GM18951 (cell line): Measurements from ENCODE around the gene ANKRD16.
"Not testable (repeated sequence)": the region's sequence is repeated elsewhere in the genome, so short reads cannot be mapped to it uniquely, and the experiment has no call there.

ENCODE experiments used
- POLR2A ChIP-seq: IDR thresholded peaks from 4 replicates; pipeline ENCODE4 v1.6.1; 2011; ENCODE audit warnings: mild to moderate bottlenecking; ENCODE audit not compliant: insufficient read length, insufficient read depth; ENCODE audit errors: extremely low read depth
- in situ Hi-C: fragments of 300-500 bp; cut with MboI; formaldehyde crosslinking; loops from one replicate; pipeline ENCODE4 v1.12.0; 2022; ENCODE audit warnings: low sequenced_read_pairs, mixed read lengths, inconsistent platforms; ENCODE audit not compliant: unreplicated experiment

ANKRD16 gene

DNA sequence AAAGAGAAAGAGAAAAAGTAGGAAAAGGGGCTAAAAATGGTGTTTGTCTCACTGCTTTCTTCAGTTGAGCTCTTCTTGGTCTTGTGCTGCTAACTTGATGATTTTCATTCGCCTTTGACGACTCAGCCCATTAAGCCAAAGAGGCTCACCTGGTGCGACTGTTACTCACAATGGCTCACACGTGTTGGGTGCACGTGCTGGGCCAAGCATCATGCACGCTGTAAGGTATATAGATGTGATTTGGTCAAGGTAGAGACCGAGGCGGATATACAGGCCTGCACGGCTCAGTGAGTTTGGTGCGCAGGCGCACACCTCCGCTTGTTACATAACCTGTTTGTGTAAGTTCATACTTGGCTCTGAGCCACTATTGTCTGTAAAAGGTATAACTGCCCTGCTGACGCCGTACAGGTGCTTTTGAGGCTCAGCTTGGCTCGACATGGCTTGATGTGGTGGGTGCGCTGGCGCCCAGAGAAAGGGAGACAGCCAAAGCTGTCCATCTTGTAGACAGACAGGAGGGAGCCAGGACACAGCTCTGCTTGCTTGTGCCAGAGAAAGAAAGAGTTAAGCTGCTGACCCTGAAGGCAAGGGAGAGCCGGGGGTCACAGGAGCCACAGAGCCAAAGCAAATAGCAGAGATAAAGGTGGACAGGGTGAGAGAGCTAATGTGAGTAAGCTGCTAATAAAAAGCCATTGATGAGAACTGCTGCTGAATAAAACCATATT is 33.6 kb downstream of the ANKRD16 start:
- TF ChIP-seq POLR2A = no peak
- in situ Hi-C loops = no loop called here

DNA sequence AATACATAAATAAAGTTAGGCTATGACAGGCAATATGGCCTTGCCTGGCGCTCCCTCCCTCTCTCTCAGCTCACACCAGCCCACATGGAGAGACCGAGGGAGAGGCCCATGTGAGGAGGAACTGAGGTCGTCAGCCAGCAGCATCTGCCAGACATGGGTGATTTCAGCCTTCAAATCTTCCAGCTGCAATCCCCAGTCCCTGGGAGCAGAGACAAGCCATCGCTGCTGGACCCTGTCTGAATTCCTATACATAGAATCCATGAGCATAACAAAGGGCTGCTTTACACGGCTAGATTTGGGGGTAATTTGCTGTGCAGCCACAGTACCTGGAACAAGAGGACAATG is 35.6 kb downstream of the ANKRD16 start:
- no peak for TF ChIP-seq POLR2A
- in situ Hi-C loops = no loop called here

DNA sequence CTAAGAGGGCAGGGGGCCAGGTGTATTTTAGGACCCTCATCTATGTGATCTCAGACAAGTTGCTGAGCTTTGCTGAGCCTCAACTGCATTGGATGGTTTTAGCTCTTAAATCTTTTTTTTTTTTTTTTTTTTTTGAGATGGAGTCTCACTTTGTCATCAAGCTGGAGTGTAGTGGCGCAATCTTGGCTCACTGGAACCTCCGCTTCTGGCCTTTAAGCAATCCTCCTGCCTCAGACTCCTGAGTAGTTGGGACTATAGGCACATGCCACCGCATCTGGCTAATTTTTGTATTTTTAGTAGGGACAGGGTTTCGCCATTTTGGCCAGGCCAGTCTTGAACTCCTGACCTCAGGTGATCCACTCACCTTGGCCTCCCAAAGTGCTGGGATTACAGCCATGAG is 43.0 kb downstream of the ANKRD16 start:
- in situ Hi-C loops = not testable (repeated sequence)

DNA sequence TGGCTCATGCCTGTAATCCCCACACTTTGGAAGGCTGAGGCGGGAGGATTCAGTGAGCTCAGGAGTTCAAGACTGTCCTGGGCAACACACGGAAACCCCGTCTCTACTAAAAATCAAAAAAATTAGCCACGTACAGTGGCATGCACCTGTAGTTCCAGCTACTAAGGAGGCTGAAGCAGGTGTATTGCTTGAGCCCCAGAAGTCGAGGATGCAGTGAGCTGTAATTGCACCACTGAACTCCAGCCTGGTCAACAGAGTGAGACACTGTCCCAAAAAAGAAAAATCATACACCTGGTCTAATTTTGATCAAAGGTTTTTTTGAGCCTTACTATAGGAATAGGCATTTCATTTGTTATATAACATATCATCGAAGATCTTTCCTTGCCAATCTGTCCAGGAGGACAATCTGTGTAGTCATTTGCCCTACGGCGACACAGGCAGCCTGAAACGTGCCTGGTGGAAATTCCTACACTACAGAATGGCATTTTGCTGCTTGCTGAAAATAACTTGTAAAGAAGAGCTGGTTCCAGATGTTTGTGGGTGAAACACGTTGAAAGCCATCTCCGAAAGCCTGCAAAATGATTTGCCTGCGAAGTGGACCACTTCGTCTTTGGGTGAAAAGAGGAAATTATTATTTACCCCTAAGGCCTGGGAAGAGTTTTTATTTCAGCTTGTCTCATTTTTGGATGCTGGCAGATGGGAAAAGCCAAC is 45.2 kb downstream of the ANKRD16 start:
- no peak for TF ChIP-seq POLR2A
- in situ Hi-C loops = no loop called here

DNA sequence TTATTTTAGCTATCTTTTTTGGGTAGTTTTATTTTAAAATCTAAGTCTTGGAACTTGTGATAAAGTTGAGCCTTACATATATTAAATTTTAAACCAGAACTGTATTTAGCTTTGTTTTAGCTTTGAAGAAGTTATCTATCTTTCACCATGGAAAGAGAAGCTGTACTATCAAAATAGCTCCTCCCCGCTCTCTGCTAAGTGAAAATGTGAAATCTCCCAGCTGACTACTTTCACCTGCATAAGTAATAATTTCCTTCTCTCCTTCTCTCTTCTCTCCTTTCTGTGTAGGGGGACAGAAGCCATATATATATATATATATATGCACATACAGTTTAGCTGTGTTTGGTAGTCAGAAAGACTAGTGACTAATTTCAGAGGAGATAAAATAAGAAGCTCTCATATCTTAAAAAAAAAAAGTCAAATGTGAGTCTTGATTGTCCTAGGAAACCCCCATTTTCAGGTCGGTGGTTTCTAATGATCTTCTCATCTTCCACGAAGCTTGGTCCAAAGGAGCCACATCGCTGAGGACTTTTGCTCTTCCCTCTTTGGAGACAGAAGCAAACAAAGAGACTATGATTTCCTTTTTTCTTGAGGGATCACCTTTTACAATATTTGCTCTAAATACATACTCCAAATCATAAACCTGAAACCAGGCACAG is 45.9 kb downstream of the ANKRD16 start:
- in situ Hi-C loops = no loop called here

DNA sequence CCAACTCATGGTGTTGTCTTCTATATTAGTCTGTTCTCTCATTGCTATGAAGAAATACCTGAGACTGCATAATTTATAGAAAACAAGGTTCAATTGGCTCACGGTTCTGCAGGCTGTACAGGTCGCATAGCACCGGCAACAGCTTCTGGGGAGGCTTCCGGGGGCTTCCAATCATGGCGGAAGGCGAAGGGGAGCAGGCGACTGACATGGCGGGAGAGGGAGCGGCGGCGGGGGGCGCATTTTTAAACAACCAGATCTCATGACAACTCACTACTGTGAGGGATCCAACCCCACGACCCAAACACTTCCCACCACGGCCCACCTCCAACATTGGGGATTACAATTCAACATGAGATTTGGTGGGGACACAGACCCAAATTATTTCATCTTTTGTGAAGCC is 47.7 kb downstream of the ANKRD16 start:
- in situ Hi-C loops = no loop called here
- no peak for TF ChIP-seq POLR2A

More for the DNA sequence above, 45.9 kb downstream of the ANKRD16 start:
- no peak for TF ChIP-seq POLR2A

DNA sequence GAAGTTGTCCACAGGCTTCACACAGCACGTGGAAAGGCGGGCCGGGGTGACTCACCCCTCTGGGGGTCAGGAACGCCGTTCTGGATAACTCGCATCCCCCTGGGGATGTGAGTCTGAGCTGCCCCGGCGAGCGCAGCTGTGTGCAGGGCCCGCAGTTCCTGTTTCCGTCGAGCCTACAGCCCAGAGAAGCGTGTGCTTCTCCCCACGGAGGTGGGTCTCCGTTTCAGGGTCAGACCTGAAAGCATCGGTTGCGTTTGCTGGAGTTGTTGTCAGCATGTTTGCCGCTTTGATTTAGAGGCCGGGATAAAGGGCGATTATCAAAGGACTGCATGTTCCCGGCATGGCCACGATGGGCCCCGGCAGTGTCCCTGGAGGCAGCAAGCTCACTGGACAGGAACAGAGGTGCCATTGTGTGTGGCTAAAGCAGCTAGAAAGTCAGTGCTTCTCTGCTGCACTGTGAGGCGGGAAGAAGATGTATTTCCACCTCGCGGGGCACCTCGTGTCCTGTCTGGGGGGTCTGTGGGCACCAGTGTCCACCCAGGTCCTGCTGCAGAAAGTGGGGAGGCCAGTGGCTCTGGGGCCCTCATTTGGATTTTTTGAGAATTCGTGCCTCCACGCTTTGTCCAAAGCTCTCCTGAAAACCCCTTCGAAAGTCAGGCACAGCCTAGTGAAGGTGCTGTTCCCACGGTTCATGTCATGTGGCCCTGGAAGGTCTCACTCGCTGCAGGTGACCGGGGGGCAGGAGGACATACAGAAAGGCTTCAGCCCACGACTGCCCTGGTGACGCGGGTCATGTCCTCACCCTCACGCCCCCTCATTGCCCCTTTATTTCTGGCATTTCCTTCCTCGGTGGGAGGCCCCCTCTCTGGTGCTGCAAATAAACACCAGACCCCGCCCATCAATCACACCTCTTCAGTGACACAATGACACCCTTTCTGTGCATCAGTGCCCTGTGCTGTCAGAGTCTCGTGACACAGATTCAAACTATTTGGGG is 49.1 kb downstream of the ANKRD16 start:
- in situ Hi-C loops = no loop called here
- TF ChIP-seq POLR2A = peak; percentile 66

DNA sequence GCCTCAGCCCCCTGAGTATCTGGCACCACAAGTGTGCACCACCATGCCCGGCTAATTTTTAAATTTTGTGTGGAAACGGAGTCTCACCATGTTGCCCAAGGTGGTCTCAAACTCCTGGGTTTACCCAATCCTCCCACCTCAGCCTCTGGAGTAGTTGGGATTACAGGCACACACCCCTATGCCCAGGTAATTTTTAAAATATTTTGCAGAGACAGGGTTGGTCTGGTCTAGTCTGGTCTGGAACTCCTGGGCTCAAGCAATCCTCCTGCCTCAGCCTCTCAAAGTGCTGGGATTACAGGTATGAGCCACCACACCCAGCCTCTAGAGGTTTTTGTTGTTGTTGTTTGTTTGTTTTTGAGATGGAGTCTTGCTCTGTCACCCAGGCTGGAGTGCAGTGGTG is 53.5 kb downstream of the ANKRD16 start:
- in situ Hi-C loops = not testable (repeated sequence)

DNA sequence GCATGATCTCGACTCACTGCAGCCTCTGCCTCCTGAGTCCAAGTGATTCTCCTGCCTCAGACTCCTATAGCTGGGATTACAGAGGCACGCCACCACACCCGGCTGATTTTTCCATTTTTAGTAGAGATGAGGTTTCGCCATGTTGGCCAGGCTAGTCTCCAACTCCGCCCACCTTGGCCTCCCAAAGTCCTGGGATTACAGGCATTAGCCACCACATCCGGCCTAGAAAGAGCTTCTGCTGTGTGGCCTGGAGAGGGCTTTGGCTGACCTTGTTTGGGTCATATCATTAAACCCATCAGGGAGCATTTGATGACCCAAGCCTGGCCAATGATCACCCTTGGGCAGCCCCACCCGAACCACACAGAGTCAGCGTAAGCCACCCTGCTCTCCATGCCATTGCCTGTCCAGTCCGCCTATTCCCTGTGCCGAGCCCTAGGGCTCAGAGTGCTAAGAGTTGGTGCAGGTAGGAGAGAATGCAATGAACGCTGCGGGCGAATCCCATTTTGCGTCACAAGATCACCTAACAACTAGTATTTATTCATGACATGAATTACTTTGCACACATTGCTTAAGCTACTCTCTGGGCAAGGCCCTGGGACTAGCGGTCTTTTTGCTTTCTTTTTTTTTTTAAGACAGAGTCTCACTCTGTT is 54.1 kb downstream of the ANKRD16 start:
- in situ Hi-C loops = no loop called here
- TF ChIP-seq POLR2A = no peak

DNA sequence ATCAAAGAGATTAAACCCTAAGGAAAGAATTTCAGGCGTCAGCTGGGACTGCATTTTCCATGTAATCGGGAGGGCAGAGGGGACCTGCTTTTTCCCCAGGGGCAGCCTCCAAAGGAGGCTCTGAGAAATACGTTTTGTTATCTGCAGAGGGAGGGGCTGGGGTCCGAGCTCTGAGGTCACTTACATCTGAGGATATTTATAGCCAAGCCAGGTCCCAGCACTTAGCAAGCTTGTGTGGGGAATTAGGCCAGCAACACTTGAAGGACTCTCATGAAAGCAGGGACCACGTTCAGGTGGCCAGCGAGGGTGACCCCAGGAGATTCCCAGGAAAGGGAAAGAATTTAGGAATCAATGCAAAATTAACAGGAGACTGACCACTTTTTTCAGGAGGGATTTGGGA is 55.9 kb downstream of the ANKRD16 start:
- in situ Hi-C loops = no loop called here
- no peak for TF ChIP-seq POLR2A

DNA sequence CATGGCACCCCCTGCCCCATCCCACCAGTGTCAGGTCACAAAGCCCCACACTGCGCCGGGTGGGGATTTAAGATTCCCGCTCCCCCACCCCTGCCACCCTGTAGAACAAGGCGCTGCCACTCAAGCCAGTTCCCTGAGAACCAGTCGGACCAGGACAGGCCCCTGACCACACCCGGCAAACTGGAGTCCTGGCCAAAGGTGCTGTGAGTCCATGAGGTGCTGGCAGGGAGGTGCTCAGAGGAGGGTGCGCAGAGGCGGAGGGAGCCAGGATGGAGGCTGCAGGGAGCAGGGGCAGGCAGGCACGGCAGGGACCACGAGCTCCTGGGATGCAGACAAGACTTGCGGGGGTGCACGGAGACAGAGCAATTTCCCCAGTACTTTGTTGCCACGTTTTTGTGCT is 56.7 kb downstream of the ANKRD16 start:
- in situ Hi-C loops = no loop called here
- TF ChIP-seq POLR2A = no peak

DNA sequence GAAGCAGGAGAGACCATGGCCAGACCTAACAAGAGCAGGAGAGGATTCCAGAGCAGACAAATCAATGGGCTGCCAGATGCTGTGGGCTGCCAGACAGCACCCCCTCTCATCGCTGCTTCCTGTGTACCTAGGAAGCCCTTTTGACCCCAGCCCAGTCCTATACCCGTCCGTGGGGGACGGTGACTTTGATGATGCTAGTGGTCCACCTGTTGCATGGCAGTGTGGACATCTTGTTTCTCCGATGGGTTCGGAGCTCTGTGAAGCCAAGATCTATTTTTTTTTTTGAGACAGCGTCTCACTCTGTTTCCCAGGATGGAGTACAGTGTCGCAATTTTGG is 58.3 kb downstream of the ANKRD16 start:
- no peak for TF ChIP-seq POLR2A
- in situ Hi-C loops = no loop called here

DNA sequence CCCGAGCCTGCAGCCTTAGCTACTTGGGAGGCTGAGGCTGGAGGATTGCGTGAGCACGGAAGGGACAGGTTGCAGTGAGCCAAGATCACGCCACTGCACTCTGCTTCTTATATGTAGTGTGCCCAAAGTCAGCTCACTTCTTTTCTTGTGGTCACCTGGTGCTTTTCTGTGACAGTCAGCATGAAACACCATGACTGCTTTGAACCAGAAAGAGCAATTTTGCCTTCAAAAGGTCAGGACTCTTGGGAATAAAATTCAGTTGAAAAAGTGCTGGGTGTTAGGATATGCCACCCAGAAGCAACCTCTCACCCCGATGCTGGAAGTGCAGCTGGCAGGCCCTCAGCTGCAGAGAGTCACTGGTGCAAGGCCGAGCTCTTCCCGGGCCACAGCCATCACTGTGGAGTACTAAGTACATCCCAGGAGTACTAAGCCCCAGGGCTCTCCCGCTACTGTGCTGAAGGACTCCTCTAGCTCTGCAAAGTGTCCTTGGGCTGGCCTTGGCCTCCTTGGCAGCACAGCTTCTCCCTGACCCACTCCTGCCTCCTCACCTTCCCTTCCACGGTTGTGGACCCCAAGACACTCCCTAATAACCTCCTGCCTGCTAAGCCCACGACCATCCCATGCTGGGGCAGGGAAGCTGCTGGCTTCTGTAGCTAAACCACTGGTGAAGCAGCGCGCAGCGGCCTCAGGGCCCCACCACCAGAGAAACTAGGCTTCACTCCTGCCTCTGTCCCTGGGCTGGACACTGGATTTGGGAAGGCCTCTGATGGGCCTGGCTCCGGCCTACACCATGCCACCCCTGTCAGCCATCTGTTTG is 58.9 kb downstream of the ANKRD16 start:
- no peak for TF ChIP-seq POLR2A
- in situ Hi-C loops = no loop called here
